GM18505 (cell line): ENCODE results near the gene SFTPD.
A peak's percentile ranks its signal among the peaks of the same experiment; 100 is the strongest.

ENCODE experiments used
- ATAC-seq: cut with Tn5 transposase; IDR thresholded peaks from one replicate; pipeline ENCODE4 v1.9.1; 2021; ENCODE audit not compliant: unreplicated experiment
- POLR2A ChIP-seq: IDR thresholded peaks from 4 replicates; pipeline ENCODE4 v1.6.1; 2011; ENCODE audit warnings: borderline replicate concordance; ENCODE audit not compliant: insufficient read depth, insufficient read length; ENCODE audit errors: extremely low read depth

Gene SFTPD

DNA sequence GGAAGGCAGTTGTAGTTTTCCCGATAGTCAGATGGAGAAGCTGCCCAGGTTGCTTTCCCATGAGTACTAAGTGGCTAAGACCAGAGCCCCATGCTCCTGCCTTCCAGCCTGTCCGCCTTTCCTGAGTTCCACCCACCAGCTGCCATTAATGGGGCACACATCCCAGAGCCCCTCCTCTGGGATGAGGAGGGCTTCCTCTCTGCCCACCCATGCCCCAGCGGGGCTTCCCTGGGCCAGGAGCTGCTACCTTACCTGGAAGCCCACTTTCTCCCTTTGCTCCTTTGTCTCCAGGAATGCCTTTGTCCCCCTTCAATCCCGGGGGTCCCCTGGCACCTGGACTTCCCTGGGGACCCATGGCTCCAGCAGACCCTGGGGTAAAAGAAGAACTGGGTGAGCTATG is 7.8 kb downstream of the SFTPD start:
- no peak for ATAC-seq
- no peak for TF ChIP-seq POLR2A

DNA sequence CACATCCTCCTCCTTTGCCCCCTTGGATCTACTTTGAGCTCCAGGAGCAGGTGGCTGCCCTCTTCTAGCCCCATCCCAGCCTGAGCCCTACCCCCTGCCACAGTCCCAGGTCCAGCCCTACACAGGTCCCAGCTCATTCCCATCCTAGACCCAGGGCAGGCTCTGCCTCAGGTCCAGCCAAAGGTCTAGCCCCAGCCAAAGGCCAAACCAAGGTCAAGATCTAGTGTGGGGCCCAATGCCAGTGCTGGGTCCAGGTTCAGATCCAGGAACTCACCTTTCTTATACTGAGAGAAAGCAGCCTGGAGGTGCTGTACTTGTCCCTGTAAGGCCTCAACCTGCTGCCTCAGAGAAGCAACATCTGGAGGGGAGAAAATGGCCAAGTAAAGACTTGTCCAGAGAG is 8.5 kb downstream of the SFTPD start:
- ATAC-seq, result no peak
- TF ChIP-seq POLR2A, result no peak

DNA sequence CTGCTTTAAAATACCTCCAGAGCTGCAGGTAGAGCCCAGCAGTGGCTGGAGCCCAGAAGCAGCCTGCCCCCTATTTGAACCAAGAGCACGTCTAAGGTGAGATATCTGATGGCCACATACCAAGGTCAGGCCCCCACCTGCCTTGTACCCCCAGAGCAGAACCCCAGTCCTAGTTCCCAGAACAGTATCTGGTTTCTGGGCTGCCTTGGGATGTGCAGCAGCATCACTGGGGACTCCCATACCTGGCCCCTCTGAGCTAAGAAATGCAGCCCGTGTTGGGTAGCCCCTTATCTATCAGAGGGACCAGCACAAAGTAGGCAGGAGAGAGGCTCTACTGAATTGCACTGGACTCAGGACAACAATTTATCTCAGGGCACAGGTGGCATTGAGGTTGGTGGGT is 8.9 kb downstream of the SFTPD start:
- no peak for ATAC-seq
- no peak for TF ChIP-seq POLR2A

DNA sequence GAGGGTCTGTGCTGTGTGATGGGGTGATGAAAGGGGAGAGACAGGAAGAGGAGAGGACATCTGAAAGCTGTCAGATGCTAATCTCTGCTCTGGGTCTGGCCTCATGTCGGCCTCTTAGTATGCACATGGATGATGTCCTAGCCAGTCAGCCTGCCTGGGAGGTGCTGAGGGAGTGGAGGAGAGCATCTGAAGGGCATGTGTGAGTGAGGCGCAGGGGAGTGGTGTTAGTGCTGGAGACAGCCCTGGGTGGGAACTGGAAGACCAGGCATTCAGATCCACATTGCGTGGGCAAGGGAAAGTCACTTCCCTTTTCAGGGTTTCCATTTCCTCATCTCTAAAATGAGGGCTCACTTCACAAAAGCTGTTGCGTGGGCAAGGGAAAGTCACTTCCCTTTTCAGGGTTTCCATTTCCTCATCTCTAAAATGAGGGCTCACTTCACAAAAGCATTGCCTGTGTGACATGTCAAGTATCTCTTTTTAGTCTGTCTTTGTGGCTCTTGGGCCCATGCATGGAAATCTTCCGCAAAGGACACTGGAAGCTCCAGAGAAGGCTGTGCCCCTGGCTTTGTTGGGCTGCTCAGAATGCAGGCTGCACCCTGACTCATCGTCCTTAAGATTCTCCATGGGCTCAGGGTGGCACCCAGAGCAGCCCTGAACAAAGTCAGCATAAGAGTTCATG is 10.0 kb downstream of the SFTPD start:
- ATAC-seq, result peak; percentile 70

DNA sequence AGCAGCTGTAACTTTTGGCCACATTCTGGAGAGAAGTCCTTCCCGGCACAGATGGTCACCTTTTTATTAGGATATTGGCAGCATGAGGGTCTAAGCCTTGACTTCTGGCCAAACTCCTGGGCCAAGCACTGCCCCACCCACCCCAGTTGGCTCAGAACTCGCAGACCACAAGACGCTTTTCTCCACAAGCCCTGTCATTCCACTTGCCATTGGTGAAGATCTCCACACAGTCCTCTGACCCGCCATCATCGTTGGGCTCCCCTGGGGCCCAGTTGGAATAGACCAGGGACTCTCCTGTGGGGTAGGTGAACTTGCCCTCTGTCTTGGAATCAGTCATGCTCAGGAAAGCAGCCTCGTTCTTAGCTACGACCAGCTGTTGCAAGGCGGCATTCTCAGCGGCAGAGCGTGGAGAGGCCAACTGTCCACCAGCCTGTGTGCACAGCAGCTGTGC is 11.2 kb downstream of the SFTPD start:
- TF ChIP-seq POLR2A, result no peak
- ATAC-seq, result no peak

More for the DNA sequence above, 10.0 kb downstream of the SFTPD start:
- TF ChIP-seq POLR2A, result no peak

DNA sequence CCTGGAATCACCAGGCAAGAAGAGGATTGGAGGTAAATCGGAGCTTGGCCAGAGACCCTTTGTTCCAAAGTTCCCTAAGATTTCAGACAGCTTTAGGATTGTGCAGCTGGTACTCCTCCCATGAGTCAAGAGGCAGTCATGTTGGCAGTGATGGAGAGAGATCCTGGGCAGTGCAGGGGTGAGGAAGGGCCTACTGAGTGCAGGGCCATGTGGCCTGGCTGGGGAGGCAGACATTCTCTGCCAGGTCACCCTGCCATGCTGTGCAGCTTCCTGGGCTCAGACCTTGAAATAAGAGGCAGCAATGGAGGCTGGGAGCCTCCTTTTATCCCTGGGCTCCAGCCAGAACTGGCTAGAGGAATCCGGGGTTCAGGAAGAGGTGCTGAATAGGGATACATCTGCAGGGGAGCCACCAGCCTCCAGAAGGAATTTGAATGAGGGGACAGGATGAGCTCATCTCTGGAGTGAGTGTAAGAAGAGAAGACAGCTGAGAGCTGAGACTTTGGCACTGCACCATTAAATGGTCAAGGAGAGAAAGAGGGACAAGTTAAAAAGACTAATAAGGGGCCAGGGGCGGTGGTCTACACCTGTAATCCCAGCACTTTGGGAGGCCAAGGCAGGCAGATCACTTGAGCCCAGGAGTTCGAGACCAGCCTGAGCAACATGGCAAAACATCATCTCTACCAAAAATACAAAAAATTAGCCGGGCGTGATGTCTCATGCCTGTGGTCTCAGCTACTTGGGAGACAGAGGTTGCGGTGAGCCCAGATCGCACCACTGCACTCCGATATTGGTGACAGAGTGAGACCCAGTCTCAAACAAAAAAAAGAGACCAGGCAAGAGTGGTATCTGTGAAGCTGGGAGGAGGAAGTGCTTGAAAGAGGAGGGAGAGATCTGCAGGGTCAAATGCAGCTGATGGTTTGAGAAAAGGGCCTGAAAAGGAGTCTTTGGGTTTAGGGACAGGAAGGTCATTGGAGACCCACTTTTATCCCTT is 12.0 kb downstream of the SFTPD start:
- no peak for TF ChIP-seq POLR2A
- no peak for ATAC-seq

DNA sequence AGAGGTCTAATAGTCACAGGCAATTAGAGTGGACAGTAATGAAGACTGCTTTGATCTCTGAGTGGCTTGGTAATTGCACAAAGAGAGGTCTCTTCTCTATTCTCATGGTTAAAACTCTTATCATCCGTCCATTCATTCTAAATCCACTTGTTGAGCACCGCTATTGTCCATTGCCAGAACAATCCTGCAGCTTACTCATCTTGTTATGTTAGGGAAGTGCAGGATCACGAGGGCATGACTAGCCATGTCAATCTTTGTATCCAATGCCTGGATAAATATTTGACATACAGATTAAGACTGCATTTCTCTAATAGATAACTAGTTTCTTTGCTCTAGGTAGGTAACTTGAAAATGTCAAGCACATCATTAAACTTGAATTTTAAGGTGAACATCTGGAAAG is 14.9 kb downstream of the SFTPD start:
- TF ChIP-seq POLR2A, result no peak
- ATAC-seq, result no peak

DNA sequence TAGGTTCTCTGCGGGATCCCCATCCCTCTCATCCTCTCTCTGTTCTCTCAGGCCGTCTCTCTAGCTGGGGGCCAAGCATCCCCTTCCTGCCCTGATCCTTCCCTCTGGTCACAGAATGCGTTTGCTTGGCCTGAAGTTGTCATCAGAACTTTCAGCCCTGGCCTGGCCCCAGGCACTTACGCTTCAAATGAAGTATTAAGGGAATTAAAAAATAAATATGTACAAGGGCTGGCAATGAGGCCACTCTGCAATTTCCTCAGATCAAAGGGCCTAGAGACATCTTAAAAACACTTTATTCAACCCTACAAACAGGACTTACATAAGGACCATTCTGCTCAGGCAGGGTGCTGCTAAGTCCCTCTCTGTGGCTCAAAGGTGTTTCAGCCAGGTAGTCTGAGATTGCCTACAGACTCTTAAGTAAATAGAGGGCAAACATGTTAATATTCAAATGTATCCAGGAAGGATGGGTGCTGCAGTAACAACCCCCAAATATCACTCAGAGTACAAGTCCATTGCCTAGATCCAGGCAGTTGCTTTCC is 16.0 kb downstream of the SFTPD start:
- no peak for TF ChIP-seq POLR2A
- no peak for ATAC-seq

DNA sequence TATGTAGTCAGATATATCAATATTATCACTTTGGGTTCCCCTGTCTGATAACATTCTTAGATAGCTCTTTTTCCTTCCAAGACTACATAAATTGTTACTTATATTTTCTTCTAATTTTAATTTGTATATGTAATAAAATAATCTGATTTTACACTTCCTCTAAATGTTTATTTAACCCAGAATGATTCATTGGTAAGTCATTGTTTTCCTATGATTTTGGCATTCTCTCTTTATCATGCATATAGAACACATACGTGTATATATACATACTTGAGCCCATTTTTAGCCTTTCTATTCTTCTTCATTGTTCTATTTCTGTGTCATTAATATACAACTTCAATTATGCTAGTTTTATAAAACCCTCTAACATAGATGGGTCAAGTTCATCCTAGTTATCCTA is 16.6 kb downstream of the SFTPD start:
- TF ChIP-seq POLR2A, result no peak
- no peak for ATAC-seq

DNA sequence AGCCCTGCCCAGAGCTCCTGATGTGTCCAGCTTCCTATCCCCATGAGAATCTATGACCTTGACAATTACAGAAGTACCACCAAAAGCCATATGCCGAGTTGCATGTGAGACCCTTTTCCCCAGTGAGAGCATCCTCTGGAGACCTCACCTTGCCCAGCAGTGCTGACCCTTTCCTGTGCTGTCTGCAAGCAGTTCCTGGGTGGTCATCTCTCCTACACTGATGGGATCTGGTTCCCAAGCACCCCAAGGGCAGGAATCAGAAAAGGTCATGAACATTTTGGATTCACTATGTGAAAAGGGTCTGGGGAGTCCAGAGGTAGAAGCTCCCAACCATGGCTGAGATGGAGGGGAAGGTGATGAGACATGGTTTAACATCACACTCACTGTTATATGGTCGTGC is 18.2 kb downstream of the SFTPD start:
- no peak for ATAC-seq
- TF ChIP-seq POLR2A, result no peak

DNA sequence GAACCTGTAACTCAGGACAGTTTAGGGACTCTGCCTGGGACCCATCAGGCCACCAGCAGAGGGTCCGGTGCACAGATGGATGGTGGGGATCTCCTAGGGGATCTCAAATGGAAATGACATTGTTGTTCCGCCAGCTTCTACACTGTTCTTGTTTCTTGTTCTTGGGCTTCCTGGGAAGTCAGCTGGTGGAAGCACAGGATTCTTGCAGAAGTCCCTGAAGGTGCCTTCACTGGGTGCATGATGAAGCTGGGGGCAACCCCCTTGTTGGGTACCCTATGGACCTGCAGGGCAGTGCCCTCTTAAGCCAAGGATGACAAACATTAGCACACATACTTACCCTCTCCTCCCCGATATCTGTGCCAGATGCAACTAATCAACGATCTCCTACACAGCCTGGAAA is 18.6 kb downstream of the SFTPD start:
- no peak for TF ChIP-seq POLR2A
- no peak for ATAC-seq

DNA sequence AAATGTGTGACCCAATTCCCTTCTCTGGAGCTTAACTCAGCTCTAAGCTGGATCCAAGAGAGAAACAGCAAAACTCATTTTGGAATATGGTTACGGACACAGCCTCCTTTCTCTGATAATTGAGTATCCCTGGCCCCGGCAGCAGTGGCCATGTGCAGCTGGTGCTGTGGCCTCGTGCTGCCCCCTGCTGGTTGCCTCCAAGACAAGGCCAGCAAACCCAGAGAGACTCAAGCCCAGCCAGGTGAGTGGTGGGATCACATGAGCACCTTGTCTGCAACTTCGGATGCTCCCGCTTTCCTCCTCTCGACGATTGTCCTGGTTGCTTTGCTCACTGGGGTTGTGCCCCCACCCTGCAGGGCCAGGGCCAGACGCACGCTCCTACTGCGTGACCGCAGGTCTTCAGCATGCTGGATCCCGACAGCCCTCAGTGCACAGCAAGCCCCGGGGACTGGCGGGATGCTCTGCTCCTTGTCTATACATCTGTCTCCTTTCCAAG is 19.4 kb downstream of the SFTPD start:
- peak; percentile 73 for ATAC-seq
- TF ChIP-seq POLR2A, result no peak

DNA sequence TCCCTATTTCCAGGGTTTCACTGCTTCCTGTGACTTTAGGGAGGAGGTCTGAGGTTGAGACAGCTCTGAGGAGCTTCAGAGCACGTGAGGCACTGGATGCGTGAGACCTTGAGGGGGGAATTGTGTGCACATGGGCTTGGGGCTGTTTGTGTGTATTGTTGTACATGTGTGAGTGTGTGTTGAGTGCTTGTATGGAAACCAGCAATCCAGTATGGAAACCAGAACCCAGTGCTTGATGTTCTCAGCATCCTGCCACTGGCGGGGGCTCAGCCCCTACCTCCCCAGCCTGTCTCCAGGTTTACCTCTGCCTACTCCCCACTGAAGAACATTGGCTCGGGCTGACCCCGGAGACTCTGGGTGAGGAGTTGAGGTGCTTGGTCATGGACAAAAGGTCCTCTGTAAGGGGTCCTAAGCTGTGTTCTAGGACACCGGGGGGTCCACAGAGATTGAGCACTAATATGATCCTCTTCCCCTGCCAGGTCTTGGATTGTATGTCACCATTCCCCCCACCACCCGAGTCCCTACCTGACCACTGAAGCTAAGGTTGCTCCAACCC is 20.8 kb downstream of the SFTPD start:
- no peak for TF ChIP-seq POLR2A
- no peak for ATAC-seq
